AG04450 (cell line): Measurements from ENCODE around the gene PHIP. TPM values are rescaled to one million over a fixed set of nuclear protein-coding genes. Genes with fewer than 3 reads are reported as not detected.
"Not testable (repeated sequence)": the region's sequence is repeated elsewhere in the genome, so short reads cannot be mapped to it uniquely, and the experiment has no call there.

Source experiments
- CTCF ChIA-PET: fragments of 300-600, 350-600 bp; formaldehyde crosslinking; extraction: SDS; loops from one replicate; lab custom pipeline; 2022; ENCODE audit warnings: antibody characterized with exemption, inconsistent platforms; lab: Charles Lee
- POLR2A ChIA-PET: fragments of 350-600 bp; formaldehyde crosslinking; extraction: SDS; loops from one replicate; lab custom pipeline; 2021; ENCODE audit warnings: antibody characterized with exemption, inconsistent platforms; lab: Yijun Ruan, JAX
- DNase-seq: peaks from one replicate; pipeline ENCODE4 v3.0.0-alpha.2; 2011; ENCODE audit warnings: low read depth, low spot score
- H3K27ac ChIP-seq: one replicate; pipeline ENCODE4 v1.5.1; 2012; ENCODE audit warnings: low read depth, low read length, control low read depth
- H3K27me3 ChIP-seq: one replicate; pipeline ENCODE4 v1.6.0; 2012; ENCODE audit warnings: low read length; ENCODE audit not compliant: control insufficient read depth, insufficient read depth
- H3K4me3 ChIP-seq: 2 replicates; pipeline ENCODE4 v1.5.1; 2011; ENCODE audit warnings: mild to moderate bottlenecking, low read depth, low read length, control low read depth
- H3K9me3 ChIP-seq: 2 replicates; pipeline ENCODE4 v1.5.1; 2012; ENCODE audit warnings: low read length; ENCODE audit not compliant: control insufficient read depth, insufficient read depth
- polyA plus RNA-seq: library from polyadenylated mRNA; depleted of rRNA; stranded (reverse); fragments of >200 nt; gene quantifications from 2 replicates; pipeline ENCODE4 v1.2.3, GENCODE V29; 2011
- TF ChIP-seq, protein P1 (sequence below): IDR thresholded peaks from 2 replicates; pipeline ENCODE4 v1.5.1; 2011; ENCODE audit warnings: low read depth, low read length, control low read depth, inconsistent platforms

Gene PHIP
- polyA plus RNA-seq, 1 experiment: 11.1 TPM

DNA sequence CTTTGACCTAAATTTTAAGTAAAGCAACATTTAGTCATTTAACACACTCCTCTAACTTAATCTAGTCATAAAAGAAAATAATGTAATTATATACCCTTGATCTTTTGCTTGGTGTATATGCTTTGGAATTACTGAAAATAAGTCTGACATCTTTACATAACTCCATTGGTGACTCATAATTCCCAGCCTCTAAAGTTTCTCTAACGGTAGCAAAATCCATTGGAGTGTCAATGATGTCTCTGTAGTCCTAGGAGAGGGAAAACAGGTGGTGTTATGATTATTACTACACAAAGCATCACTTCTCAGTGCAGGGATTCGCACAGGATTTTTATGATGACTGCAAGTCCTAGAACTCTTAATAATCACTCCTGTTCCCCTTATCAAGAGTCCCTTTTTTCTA, 130.5 kb downstream of the PHIP start:
- DNase-seq: peak; percentile 15
- TF ChIP-seq, protein P1, sequence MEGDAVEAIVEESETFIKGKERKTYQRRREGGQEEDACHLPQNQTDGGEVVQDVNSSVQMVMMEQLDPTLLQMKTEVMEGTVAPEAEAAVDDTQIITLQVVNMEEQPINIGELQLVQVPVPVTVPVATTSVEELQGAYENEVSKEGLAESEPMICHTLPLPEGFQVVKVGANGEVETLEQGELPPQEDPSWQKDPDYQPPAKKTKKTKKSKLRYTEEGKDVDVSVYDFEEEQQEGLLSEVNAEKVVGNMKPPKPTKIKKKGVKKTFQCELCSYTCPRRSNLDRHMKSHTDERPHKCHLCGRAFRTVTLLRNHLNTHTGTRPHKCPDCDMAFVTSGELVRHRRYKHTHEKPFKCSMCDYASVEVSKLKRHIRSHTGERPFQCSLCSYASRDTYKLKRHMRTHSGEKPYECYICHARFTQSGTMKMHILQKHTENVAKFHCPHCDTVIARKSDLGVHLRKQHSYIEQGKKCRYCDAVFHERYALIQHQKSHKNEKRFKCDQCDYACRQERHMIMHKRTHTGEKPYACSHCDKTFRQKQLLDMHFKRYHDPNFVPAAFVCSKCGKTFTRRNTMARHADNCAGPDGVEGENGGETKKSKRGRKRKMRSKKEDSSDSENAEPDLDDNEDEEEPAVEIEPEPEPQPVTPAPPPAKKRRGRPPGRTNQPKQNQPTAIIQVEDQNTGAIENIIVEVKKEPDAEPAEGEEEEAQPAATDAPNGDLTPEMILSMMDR: no peak
- Histone ChIP-seq H3K9me3 (peaks cover 12% of the 10 kb centered on the region; the same call in 1 of the 2 replicates), H3K4me3 (no peak overlapping the region; the same call in 1 of the 2 replicates), H3K27ac (no peak overlapping the region), H3K27me3 (no peaks in the 10 kb centered on the region)
- ChIA-PET CTCF (no interaction called here), POLR2A (no interaction called here)

DNA sequence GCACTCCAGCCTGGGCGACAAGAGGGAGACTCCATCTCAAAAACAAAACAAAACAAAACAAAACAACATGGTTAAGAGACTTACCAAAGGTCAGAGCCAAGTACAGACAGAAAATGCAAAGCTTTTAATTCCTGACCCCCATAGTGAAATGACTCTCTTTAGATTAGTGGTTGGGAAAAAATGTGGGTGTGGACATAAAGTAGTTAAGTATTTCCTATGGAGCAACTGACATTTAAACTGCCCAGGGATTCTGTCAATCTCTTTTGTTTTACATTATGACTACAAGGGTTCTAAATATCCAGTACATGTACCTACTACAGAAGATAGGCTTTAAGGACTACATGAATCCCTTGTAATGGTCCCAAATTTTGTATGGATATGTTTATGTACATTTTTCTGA, 135.6 kb downstream of the PHIP start:
- TF ChIP-seq, protein P1: no peak
- DNase-seq: no peak
- ChIA-PET POLR2A (no interaction called here), CTCF (no interaction called here)
- no peak overlapping the region for H3K27ac ChIP-seq
- H3K4me3 ChIP-seq: no peak overlapping the region
- H3K27me3 ChIP-seq: no peaks in the 10 kb centered on the region
- H3K9me3 ChIP-seq: no peaks in the 10 kb centered on the region

DNA sequence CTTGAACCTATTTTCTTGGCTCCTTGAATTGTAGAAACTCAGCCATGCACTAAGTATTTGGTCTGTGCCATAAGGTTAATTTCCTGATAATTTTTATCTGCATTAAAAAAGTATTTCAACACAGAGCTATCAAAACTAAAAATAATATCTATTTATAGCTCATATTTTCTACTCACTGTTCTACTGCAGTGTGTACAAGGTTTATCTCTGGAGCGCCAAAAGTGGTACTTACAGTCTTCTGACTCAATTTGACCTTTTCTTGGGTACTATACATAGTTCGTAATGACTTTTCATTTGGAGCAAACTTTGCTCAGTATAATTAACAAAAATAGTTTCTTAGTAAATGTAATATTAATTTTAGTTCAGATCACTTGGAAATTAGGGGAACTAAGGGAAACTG, 141.5 kb downstream of the PHIP start:
- no peak overlapping the region for H3K27ac ChIP-seq
- ChIA-PET POLR2A (no interaction called here), CTCF (interaction anchor here (0.6 kb wide), 1 partner anchor 114 kb away, joined by 3 read pairs; no protein-coding TSS in a partner anchor)
- no peak for DNase-seq
- H3K27me3 ChIP-seq: no peaks in the 10 kb centered on the region
- H3K9me3 ChIP-seq: peaks cover 3% of the 10 kb centered on the region; the same call in 1 of the 2 replicates
- TF ChIP-seq, protein P1: no peak
- H3K4me3 ChIP-seq: no peak overlapping the region

DNA sequence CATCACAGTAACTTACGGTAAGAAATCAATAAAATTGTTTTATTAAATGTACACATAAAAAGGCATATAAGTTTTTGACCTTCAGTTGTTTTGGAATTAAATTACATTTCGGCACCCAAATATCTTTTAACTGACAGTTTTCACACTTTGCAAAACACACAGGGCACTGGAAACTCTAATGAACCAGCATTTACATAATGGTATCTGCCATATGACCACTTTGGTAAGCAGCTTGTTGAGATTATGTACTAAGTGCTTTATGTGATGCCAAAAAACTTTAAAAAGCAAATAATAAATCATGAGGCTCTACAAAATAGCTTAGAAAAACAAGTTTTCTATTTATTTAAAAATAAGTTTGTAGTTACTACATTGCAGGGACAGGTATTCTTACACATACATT, 142.5 kb downstream of the PHIP start:
- TF ChIP-seq, protein P1: no peak
- POLR2A ChIA-PET: no interaction called here
- no peak for DNase-seq
- H3K27me3 ChIP-seq: no peaks in the 10 kb centered on the region
- no peak overlapping the region for H3K4me3 ChIP-seq
- no peak overlapping the region for H3K27ac ChIP-seq
- peaks cover 3% of the 10 kb centered on the region; the same call in 1 of the 2 replicates for H3K9me3 ChIP-seq
- CTCF ChIA-PET: no interaction called here

DNA sequence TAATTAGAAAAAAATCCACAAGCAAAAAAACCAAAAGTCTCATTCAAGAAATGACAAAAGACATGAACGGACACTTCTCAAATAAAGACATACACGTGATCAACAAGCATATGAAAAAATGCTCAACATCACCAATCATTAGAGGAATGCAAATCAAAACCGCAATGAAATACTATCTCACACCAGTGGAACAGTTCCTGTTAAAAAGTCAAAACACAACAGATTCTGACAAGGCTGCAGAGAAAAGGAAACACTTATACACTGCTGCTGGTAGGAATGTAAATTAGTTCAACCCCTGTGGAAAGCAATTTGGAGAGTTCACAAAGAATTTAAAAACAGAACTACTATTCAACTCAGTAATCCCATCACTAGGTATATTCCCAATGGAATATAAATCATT, 152.7 kb downstream of the PHIP start:
- Histone ChIP-seq H3K9me3 (peaks cover 10% of the 10 kb centered on the region), H3K27ac (no peak overlapping the region), H3K27me3 (no peaks in the 10 kb centered on the region), H3K4me3 (no peak overlapping the region)
- TF ChIP-seq, protein P1: no peak
- POLR2A ChIA-PET: no interaction called here
- DNase-seq: no peak
- CTCF ChIA-PET: no interaction called here

DNA sequence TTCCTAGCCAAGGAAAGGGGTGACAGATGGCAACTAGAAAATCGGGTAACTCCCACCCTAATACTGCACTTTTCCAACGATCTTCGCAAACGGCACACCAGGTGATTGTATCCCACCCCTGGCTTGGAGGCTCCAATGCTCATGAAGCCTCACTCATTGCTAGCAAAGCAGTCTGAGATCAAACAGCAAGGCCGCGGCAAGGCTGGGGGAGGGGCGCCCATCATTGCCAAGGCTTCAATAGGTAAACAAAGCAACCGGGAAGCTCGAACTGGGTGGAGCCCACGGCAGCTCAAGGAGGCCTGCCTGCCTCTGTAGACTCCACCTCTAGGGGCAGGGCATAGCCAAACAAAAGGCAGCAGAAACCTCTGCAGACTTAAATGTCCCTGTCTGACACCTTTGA, 156.9 kb downstream of the PHIP start:
- CTCF ChIA-PET, H3K9me3 ChIP-seq, H3K27ac ChIP-seq, DNase-seq, H3K4me3 ChIP-seq, POLR2A ChIA-PET, H3K27me3 ChIP-seq: not testable (repeated sequence)
